GM12865 (cell line): ENCODE measurements around the gene DOHH.

Experiments used
- DNase-seq: peaks from one replicate; pipeline ENCODE4 v3.0.0; 2010; ENCODE audit warnings: low read depth
- H3K4me3 ChIP-seq: 2 replicates; pipeline ENCODE4 v1.5.1; 2011; ENCODE audit warnings: mild to moderate bottlenecking, low read depth, low read length, control low read depth
- TF ChIP-seq, protein P1 (sequence below): IDR thresholded peaks from 2 replicates; pipeline ENCODE4 v1.5.1; 2011; ENCODE audit warnings: low read length, control low read depth, low read depth, inconsistent platforms; ENCODE audit not compliant: insufficient read depth; ENCODE audit errors: missing control alignments

Gene DOHH

DNA sequence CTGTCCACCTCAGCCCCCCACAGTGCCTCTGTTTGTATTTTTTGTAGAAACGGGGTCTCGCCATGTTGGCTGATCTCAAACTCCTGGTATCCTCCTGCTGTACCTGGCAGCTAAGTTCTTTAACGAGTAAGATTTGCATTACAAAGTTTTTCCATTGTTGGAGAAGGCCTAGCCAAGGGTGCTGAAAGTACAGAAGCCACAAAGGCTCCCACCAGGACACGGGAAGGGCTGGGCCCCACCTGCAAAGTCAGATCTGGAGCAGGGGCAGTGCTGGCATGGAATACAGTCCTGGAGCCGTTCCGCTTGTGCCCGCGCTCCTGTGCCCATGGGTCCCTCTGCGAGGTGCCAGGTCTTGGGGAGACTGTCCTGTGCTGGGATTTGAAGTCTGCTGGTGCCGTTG, 17.8 kb upstream of the DOHH start:
- DNase-seq = no peak
- TF ChIP-seq, protein P1, sequence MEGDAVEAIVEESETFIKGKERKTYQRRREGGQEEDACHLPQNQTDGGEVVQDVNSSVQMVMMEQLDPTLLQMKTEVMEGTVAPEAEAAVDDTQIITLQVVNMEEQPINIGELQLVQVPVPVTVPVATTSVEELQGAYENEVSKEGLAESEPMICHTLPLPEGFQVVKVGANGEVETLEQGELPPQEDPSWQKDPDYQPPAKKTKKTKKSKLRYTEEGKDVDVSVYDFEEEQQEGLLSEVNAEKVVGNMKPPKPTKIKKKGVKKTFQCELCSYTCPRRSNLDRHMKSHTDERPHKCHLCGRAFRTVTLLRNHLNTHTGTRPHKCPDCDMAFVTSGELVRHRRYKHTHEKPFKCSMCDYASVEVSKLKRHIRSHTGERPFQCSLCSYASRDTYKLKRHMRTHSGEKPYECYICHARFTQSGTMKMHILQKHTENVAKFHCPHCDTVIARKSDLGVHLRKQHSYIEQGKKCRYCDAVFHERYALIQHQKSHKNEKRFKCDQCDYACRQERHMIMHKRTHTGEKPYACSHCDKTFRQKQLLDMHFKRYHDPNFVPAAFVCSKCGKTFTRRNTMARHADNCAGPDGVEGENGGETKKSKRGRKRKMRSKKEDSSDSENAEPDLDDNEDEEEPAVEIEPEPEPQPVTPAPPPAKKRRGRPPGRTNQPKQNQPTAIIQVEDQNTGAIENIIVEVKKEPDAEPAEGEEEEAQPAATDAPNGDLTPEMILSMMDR = no peak
- no peak overlapping the region for H3K4me3 ChIP-seq

DNA sequence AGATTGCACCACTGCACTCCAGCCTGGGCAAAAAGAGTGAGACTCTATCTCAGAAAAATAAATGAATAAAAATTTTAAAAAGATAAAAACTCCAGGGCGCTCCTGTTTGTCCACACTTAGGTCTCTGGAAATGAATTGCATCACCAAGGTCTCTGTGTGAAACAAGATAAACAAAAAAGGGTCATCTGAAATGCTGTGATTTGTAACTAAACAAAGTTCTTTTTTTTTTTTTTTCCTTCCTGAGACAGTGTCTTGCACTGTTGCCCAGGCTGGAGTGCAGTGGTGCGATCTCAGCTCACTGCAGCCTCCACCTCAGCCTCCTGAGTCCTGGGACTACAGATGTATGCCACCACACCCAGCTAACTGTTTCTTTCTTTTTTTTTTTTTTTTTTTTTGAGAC, 17.2 kb upstream of the DOHH start:
- TF ChIP-seq, protein P1 = no peak
- no peak overlapping the region for H3K4me3 ChIP-seq
- no peak for DNase-seq

DNA sequence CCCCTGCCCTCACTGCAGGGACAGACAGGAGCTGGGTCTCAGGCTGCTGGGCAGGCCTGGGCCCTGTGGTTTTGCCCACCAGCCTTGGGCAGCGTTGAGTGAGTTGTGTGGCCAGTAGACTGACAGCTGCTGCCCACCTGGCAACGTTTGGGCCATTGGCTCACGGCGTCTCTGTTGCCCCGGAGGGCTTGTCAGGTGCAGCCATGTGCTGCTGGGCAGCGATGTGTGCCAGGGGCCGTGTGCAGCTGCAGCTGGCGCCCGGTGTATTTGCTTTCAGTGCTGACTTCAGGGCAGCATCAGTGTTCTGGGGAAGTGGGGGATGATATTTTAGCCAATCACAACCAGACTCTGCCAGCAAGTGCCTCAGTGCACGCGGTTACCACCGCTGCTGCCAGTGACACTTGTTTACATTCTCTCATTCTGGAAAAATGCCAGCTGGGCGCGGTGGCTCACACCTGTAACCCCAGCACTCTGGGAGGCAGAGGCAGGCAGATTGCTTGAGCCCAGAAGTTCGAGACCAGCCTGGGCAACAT, 16.3 kb upstream of the DOHH start:
- DNase-seq = peak; percentile 47
- no peak overlapping the region for H3K4me3 ChIP-seq
- TF ChIP-seq, protein P1 = no peak

DNA sequence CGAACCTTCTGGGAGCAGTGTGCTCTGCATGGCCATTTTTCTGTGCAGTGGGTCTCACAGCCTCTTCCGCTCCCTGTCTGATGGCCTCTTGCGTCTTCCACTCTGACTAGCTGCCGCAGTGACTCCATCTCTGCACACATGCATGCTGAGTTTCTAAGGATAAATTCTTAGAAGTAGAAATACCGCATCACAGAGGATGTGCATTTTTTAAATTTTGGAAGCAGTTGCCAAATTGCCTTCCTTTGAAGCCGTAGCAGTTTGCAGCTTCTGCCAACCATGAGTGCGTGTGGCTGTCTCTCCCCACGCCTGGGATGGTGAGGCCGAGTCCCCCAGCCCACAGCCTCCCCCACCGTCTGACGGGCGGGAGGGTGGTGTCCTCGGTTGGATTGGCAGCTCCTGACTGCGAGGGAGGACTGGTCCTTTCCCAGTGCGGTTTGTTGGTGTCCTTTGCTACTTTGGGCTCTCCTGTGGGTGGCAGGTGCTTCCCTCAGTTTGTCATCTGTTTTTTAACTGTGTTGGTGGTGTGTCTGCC, 15.5 kb upstream of the DOHH start:
- DNase-seq = no peak
- no peak overlapping the region for H3K4me3 ChIP-seq
- TF ChIP-seq, protein P1 = no peak

DNA sequence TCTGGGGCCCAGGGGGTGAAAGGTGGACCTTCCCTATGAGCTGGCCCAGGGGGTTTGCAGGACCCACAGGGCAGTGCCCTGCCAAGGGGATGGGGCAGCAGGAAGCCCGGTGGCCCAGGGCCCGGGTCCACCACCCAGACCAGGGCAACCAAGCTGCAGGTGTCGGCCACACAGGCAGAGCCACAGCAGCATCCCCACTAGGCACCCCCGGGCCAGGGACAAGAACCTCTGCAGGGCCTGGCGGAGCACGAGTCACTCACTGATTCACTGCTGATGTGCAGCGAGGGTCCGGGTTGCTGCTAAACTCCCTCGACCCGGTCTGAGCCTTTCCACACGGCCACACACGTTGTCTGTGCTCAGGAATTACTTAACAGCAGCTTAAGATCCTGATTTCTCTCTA, 14.5 kb upstream of the DOHH start:
- TF ChIP-seq, protein P1 = no peak
- H3K4me3 ChIP-seq = no peak overlapping the region
- DNase-seq = no peak

DNA sequence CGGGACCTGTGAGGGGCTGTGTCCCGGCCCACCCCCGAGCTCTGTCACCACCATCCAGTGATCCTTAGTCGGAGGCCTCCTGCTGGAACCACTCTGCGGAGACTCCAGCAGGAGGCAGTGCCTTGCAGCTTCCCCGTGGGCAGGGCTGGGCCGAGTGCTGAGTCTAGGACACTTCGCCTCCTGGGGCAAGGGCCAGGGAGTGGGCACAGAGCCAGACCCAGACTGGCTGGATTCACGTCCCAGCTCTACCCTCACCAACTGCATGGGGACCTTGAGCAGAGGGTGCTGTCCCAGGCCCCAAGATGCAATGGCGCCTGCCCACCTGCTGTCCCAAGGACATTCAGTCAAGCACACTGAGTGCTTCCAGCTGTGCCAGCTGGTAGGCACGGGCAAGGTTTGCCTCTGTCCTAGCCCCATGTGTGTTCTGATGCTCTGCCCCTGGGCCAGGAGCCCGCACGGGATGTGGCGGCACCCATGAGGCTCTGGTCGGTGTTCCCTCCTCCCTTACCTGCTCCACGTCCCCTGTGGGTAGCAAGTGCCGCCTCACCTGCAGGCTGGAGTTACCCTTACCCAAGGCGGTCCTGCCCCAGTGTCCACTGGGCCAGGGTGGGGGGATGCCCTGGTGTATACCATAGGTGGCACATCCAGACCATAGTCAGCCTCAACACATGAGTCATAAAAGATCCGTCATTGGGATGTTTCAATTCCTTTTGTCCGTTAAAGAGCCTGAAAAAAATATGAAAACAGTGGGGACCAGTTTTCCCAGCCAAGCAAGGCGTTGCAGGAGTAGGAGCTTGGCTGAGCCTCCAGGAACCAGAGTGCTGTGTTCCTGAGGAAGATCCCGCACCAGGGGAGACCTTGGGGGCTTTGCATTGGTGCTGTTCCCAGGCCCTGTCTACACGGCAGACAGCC, 13.0 kb upstream of the DOHH start:
- H3K4me3 ChIP-seq = no peak overlapping the region
- TF ChIP-seq, protein P1 = no peak

More for the DNA sequence above, 13.0 kb upstream of the DOHH start:
- no peak for DNase-seq
